ENCODE data around the gene DEAF1. TPM values are rescaled to one million over a fixed set of nuclear protein-coding genes. Genes with fewer than 3 reads are reported as not detected.

Gene DEAF1
- total and polyA plus RNA-seq, 2 of the 13 experiments (the other 11 are each of a cell fraction or from before 2014, with no cell fraction given) = 22.3 to 29.6 TPM

GRCh38 chr11:706957-707816, 12.2 kb upstream of the DEAF1 start (continued):
- TF ChIP-seq ZNF879 (CRISPR knock-in tag; IDR thresholded peaks at IDR 0.05) (no peak), HIC2 (CRISPR knock-in tag; IDR thresholded peaks at IDR 0.05; ENCODE audit: low read depth) (peak; percentile 87; the same call in 1 of the 2 replicates), NR2F1 (CRISPR knock-in tag; IDR thresholded peaks at IDR 0.05) (peak; percentile 90 to 97), GLMP (CRISPR knock-in tag; IDR thresholded peaks at IDR 0.05; ENCODE audit: borderline replicate concordance) (no peak), ZNF850 (CRISPR knock-in tag; conservative IDR thresholded peaks at IDR 0.05) (0 out of 2 replicates have a peak, but pooled peaks have one; percentile 56), ZNF781 (CRISPR knock-in tag; IDR thresholded peaks at IDR 0.05; ENCODE audit: borderline replicate concordance, not compliant biosample characterization) (no peak), ASH2L (IDR thresholded peaks at IDR 0.05; ENCODE audit: insufficient read length, low read depth, low read length) (peak; percentile 79), CEBPZ (IDR thresholded peaks at IDR 0.05; ENCODE audit: low read length) (no peak), TFDP1 (CRISPR knock-in tag; IDR thresholded peaks at IDR 0.05; ENCODE audit: borderline replicate concordance) (peak; percentile 60; the same call in 1 of the 2 replicates), ZNF878 (CRISPR knock-in tag; IDR thresholded peaks at IDR 0.05) (peak; percentile 60), FOXM1 (CRISPR knock-in tag; IDR thresholded peaks at IDR 0.05) (no peak), AHR (CRISPR knock-in tag; IDR thresholded peaks at IDR 0.05) (no peak), ZSCAN9 (CRISPR knock-in tag; IDR thresholded peaks at IDR 0.05; ENCODE audit: borderline replicate concordance) (no peak), PRPF4 (IDR thresholded peaks at IDR 0.05; ENCODE audit: low read depth, low read length, poor library complexity, severe bottlenecking) (no peak), ATF1 (CRISPR knock-in tag; IDR thresholded peaks at IDR 0.05) (no peak), TRIM24 (CRISPR knock-in tag; IDR thresholded peaks at IDR 0.05) (no peak), PBX3 (CRISPR knock-in tag; IDR thresholded peaks at IDR 0.05; ENCODE audit: borderline replicate concordance) (no peak), ZBTB43 (CRISPR knock-in tag; conservative IDR thresholded peaks at IDR 0.05) (peak; percentile 80; the same call in 1 of the 2 replicates)
